Activated naive CD4-positive, alpha-beta T cell treated with anti-CD3 and anti-CD28 coated beads, Interleukin-2, amount 50 U/mL, for 24 hours (primary cell): ENCODE data around the gene LRRK2.
"Not testable (repeated sequence)": the region's sequence is repeated elsewhere in the genome, so short reads cannot be mapped to it uniquely, and the experiment has no call there.

Experiments
- H3K27ac Mint-ChIP-seq: one replicate; pipeline ENCODE4 v1.8.0; 2021; ENCODE audit warnings: mild to moderate bottlenecking, mixed read lengths
- H3K27me3 Mint-ChIP-seq: one replicate; pipeline ENCODE4 v1.8.0; 2021; ENCODE audit warnings: mixed read lengths
- H3K36me3 Mint-ChIP-seq: one replicate; pipeline ENCODE4 v1.8.0; 2021; ENCODE audit warnings: mixed read lengths
- H3K4me1 Mint-ChIP-seq: one replicate; pipeline ENCODE4 v1.8.0; 2021; ENCODE audit warnings: mixed read lengths
- H3K4me3 Mint-ChIP-seq: one replicate; pipeline ENCODE4 v1.8.0; 2021; ENCODE audit warnings: mild to moderate bottlenecking, mixed read lengths
- H3K9me3 Mint-ChIP-seq: one replicate; pipeline ENCODE4 v1.8.0; 2021; ENCODE audit warnings: mixed read lengths

Gene LRRK2

DNA sequence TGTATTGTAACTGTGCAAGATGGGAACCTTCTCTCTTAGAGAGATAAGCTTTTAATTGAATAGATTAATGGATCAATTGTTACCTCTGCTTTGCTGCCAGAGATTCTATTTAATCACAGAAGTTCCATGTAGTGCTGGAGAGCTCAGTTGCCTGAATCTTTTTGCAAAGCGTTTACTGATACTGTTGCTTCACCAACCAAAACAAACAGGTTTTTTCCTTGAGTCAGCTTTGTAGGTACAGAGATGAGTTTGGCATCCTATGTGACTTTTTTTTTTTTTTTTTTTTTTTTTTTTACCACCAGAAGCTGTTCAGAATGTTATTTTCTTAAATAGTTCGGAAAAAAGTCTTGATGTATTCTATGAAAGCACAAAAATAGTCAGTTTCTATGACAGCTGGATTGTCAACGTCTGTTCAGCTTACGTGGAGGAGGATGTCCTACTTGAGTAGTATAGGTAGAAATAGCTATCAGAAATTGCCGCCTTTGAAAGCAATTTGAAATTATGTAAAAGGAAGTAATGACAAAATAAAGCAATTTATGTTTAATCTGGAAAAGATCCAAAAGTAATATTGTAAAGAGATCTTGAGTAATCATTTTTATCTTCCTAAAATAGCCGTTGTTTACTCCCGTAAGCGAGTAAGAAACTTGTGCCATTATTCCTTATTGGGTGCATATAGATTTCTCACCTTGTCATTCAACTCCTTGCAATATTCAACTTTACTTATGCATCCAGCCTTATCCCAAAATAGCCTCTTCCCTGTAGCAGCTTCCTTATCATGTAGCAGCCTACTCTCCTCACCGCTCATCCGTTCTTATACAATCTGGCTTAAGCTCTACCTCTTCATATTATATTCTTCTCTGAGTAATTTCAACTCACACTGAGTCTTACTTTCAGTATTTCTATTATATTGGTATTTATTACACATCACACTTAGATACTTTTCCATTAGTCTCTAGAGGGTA, 5.2 kb downstream of the LRRK2 start:
- Mint-ChIP-seq H3K27me3 (peaks cover 26% of the 10 kb centered on the region), H3K4me3 (no peak overlapping the region), H3K9me3 (peaks cover 4% of the 10 kb centered on the region), H3K27ac (no peak overlapping the region), H3K36me3 (no peaks in the 10 kb centered on the region), H3K4me1 (peaks cover 8% of the 10 kb centered on the region)

DNA sequence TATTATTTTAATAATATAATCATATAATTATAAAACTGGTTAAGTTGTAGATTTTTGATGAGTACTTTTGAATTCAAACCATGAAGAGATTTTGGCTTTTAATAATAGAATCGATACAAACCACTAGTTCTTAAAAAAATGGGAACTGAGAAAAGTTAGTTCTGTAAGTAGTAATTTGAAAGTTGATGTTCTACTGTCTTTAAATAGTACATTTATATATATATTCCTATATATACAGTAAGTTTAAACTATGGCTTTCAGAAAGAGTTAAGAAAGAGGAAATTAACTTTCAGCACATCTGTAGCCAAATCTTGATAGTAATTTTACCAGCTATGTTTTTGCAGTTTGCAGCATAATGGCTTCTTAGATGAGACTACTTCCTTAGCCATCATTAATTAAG, 7.8 kb downstream of the LRRK2 start:
- Mint-ChIP-seq H3K27ac (no peak overlapping the region), H3K4me3 (no peak overlapping the region), H3K27me3 (peaks cover 12% of the 10 kb centered on the region), H3K36me3 (no peaks in the 10 kb centered on the region), H3K9me3 (no peaks in the 10 kb centered on the region), H3K4me1 (no peaks in the 10 kb centered on the region)

DNA sequence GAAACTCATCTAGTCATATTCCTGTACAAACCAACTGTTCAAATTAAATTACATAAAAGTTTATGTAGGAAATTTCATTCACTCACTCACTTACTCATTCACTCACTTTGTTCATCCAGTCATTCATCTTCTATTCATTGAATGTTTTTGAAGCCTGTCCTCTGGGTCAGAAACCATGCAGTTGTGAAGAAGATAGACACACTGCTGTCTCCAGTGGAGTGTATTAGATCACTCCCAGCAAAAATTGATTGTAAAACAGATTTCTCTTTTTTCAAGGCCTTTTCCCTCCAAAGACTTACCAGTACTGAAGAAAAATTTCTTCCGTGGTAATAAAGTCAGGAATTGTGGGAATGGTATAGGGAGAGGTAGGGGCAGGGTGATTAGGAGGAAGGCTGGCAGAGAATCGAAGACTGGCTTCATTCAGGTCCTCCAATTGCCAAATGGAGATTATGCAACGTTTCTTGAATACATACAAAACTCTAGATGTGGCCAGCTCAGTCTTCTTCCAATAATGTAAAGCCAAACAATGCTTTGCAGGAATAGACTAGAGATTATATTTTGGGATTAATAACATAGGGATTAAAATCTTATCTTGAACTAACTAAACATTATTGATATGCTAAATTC, 9.1 kb downstream of the LRRK2 start:
- H3K27ac Mint-ChIP-seq, result no peak overlapping the region
- H3K36me3 Mint-ChIP-seq, result no peaks in the 10 kb centered on the region
- no peaks in the 10 kb centered on the region for H3K4me1 Mint-ChIP-seq
- no peak overlapping the region for H3K4me3 Mint-ChIP-seq
- no peaks in the 10 kb centered on the region for H3K9me3 Mint-ChIP-seq
- peaks cover 6% of the 10 kb centered on the region for H3K27me3 Mint-ChIP-seq

DNA sequence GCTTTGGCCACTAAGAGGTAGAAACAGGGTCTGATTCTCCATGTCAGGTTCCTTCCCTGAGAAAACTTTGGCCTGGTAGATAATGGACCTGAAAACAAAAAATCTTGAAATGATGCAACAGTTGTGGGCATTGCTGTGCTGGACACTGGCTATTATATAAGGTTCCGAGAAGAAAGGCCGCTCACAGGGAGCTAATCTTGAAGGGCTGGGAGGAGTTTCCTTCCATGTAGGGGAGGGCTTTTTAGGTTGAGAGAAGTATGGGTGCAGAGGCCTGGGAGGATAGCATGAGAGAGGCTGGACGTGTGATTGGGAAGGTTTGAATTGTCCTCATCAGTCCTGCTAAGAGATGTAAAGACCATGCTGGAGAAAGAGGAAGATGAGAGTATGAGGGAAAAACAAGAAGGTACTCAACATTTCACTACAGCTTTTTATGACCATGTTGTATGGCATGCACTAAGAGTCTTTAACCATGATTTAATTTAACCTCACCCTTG, 11.6 kb downstream of the LRRK2 start:
- no peaks in the 10 kb centered on the region for H3K4me1 Mint-ChIP-seq
- no peak overlapping the region for H3K4me3 Mint-ChIP-seq
- no peaks in the 10 kb centered on the region for H3K9me3 Mint-ChIP-seq
- peaks cover 5% of the 10 kb centered on the region for H3K27me3 Mint-ChIP-seq
- no peak overlapping the region for H3K27ac Mint-ChIP-seq
- no peaks in the 10 kb centered on the region for H3K36me3 Mint-ChIP-seq

DNA sequence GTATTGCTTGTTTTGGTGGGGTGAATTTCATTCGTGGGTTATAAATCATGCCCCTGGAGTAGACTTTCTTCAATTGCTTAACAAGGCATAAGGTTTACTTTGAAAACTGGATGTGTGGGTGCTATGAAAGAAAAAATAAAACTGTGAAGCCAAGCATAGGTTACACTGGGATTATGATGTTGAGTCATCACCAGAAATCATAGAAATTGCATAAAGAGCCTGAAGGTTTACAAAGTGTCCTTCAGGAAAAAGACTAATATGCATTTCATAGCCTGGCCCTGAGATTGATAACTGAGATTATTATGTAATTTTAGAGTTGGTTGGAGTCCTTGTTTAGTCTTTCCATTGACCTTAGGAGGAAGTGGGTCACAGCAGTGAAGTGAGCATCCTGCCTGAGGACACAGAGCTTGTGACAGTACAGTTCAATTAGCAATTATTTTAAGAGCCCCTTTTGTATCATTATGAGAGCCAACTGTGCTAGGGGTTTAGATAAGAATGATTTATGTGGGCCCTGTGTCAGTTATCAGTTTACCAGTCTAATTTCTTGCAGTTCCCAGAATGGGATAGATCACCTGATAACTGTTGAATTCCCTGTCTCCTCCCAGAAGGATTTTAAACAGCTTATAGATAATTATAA, 13.6 kb downstream of the LRRK2 start:
- Mint-ChIP-seq H3K4me1 (no peaks in the 10 kb centered on the region), H3K36me3 (no peaks in the 10 kb centered on the region), H3K4me3 (no peak overlapping the region), H3K27me3 (peaks cover 2% of the 10 kb centered on the region), H3K9me3 (no peaks in the 10 kb centered on the region), H3K27ac (no peak overlapping the region)

DNA sequence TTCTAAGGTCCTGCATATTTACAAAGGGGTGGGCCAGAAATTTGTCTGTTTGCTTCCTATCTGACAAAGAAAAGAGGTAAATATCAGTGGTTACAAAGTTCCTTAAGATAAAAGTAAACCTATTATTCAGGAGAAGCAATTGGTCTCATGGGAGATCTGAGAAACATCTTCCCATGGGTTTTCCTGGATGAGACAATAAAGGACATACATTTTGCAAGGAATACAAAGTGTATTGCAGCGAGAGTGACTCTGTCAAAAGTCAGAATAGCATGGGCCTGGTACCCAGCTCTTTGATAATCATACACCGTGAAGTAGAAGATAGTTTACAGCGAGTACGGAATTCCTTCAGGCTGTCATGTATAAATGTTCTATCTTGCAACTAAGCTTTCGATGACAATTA, 14.2 kb downstream of the LRRK2 start:
- Mint-ChIP-seq H3K27ac (no peak overlapping the region), H3K36me3 (no peaks in the 10 kb centered on the region), H3K4me3 (no peak overlapping the region), H3K4me1 (no peaks in the 10 kb centered on the region), H3K27me3 (peaks cover 1% of the 10 kb centered on the region), H3K9me3 (no peaks in the 10 kb centered on the region)

DNA sequence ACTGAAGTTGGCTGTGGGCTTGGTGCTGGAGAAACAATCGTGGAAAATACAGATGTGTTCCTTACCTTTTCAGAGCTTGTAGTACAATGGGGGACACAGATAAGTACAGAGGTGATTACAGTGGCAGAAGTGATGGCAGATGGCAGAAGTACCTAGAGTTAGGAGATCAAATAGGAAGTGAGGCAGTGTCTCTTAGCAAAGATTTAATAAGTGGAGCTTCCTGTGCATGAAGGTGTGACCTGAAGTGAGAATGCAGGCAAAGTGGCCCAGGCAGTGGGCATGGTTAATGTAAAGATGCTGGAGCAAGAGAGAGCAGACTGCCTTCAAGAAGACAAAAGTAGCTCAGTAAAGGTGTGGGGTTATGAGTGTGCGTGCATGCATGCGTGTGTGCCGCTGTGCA, 16.0 kb downstream of the LRRK2 start:
- no peak overlapping the region for H3K4me3 Mint-ChIP-seq

DNA sequence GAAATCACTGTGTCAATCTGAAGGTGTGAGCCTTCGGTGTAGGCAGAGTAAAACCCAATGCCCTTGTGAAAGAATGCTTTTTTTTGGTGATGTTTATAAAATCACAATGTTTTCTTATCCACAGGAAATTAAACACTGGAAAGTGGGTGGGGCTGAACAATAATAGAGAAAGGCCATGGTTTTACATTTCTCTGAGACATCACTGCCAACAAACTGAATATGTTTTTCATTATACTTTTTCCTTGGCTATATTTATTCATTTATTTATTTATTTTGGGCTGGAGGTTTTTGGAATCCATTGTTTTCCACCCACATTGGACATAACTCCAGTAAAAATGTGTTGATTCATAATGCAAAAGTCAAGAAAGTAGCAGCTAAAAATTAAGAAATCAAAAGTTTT, 16.9 kb downstream of the LRRK2 start:
- H3K4me1 Mint-ChIP-seq, result no peaks in the 10 kb centered on the region
- H3K36me3 Mint-ChIP-seq, result no peaks in the 10 kb centered on the region
- no peak overlapping the region for H3K4me3 Mint-ChIP-seq
- peaks cover 1% of the 10 kb centered on the region for H3K27me3 Mint-ChIP-seq
- no peak overlapping the region for H3K27ac Mint-ChIP-seq
- no peaks in the 10 kb centered on the region for H3K9me3 Mint-ChIP-seq

More for the DNA sequence above, 16.0 kb downstream of the LRRK2 start:
- Mint-ChIP-seq H3K27me3 (peaks cover 1% of the 10 kb centered on the region), H3K4me1 (no peaks in the 10 kb centered on the region), H3K27ac (no peak overlapping the region), H3K36me3 (no peaks in the 10 kb centered on the region), H3K9me3 (no peaks in the 10 kb centered on the region)

DNA sequence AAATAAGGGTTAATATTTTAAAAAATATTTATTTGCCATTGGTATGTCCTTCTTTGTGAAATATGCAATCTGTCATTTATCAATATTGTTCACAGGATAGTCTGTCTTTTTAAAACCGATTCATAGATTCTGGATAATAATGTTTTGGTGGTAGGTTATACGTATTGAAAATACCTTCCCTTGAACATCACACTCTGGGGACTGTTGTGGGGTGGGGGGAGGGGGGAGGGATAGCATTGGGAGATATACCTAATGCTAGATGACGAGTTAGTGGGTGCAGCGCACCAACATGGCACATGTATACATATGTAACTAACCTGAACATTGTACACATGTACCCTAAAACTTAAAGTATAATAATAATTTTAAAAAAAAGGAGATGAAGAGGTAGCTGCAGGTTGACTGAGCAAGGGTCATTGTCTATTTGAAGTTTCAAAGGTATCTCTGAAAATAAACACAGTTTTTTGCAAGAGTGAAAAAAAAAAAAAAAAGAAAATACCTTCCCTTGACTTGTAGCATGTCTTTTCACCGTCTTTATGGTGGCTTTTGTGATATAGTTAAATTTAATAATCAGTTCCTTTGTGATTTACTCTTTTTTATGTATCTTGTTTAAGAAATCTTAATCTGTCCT, 19.8 kb downstream of the LRRK2 start:
- not testable (repeated sequence) for H3K27ac Mint-ChIP-seq, H3K4me3 Mint-ChIP-seq, H3K27me3 Mint-ChIP-seq, H3K4me1 Mint-ChIP-seq, H3K9me3 Mint-ChIP-seq, H3K36me3 Mint-ChIP-seq

DNA sequence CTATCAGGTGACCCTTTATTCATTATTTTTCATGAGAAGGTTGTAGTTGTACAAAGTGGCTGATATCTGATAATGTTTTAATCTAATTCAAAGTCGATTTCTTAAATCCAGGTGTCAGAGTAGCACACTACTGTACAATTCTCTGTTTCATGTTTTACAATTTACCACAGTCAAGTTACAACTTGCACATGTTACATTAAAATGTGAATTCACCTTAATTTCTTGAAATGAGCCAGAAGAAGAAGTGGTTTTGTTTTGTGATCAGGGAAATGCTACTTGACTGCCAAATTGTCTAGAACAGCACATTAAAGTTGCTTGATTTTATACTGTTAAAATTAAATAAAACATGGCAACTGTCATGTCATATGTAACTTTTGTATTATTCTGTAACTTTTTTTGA, 23.2 kb downstream of the LRRK2 start:
- Mint-ChIP-seq H3K9me3 (no peaks in the 10 kb centered on the region), H3K27ac (no peak overlapping the region), H3K4me1 (no peaks in the 10 kb centered on the region), H3K4me3 (no peak overlapping the region), H3K27me3 (peaks cover 2% of the 10 kb centered on the region), H3K36me3 (no peaks in the 10 kb centered on the region)

DNA sequence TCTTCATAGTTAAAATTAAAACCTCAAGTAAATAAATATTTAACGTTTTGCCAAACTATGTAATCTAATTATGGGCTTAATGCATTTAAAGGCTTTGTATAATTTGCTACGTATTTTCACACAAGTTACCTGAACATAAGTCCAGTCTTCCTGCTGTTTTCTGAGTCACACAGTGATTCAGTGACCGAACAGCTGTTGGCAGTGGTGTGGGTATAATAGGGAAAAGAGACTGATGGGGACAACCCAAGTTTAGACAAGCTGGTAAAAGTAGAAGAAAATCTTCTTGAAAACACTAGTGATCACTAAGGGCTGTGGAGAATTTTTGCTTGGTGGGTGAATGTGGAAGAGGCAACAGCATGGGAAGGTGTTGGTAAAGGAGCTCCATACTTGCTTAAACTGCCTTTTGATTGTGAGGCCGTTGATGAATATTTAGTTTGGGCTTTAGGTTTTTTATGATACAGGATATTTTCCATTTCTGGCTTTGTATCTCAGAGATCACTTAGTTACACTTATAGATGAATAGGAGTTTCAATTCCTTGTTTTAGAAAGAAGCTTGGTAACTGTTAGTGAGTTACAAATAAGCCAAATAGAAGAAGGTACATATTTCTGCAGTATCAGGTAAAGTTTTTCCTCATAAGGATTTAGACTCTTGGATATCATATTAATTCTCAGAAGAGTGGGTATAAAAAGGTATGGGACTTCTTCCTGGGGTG, 23.9 kb downstream of the LRRK2 start:
- Mint-ChIP-seq H3K27ac (no peak overlapping the region), H3K27me3 (peaks cover 2% of the 10 kb centered on the region), H3K9me3 (no peaks in the 10 kb centered on the region), H3K36me3 (no peaks in the 10 kb centered on the region), H3K4me3 (no peak overlapping the region), H3K4me1 (no peaks in the 10 kb centered on the region)

DNA sequence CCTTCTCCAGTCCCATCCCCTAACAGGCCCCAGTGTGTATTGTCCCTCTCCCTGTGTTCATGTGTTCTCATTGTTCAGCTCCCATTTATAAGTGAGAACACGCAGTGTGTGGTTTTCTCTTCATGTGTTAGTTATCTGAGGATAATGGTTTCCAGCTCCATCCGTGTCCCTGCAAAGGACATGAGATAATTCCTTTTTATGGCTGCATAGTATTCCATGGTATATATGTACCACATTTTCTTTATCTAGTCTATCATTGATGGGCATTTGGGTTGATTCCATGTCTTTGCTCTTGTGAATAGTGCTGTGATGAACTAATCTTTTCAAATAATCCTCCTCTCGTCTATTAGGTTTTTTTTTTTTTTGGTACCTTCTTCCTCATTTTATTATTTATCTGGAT, 25.9 kb downstream of the LRRK2 start:
- not testable (repeated sequence) for H3K27ac Mint-ChIP-seq, H3K36me3 Mint-ChIP-seq, H3K9me3 Mint-ChIP-seq, H3K4me1 Mint-ChIP-seq, H3K4me3 Mint-ChIP-seq, H3K27me3 Mint-ChIP-seq

DNA sequence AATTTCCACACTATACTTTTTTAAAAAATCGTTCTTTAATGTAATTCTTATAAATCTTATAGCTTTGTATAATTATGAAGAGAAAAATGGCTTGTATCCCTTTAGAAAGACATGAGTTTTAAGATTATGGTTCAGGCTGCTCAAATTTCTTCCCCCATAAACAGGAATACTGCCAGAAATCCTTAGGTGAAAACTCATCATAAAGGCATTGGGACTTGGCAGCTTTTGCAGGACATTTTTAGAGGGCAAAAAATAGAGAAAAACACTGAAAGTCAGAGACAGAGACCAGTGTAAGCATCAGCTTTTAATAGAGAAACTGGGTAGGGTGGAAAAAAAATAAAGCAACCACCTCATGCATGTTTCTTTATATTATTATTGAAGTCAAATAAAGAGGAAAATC, 29.1 kb downstream of the LRRK2 start:
- Mint-ChIP-seq H3K27me3 (no peaks in the 10 kb centered on the region), H3K4me1 (no peaks in the 10 kb centered on the region), H3K36me3 (no peaks in the 10 kb centered on the region), H3K9me3 (no peaks in the 10 kb centered on the region), H3K27ac (no peak overlapping the region), H3K4me3 (no peak overlapping the region)

DNA sequence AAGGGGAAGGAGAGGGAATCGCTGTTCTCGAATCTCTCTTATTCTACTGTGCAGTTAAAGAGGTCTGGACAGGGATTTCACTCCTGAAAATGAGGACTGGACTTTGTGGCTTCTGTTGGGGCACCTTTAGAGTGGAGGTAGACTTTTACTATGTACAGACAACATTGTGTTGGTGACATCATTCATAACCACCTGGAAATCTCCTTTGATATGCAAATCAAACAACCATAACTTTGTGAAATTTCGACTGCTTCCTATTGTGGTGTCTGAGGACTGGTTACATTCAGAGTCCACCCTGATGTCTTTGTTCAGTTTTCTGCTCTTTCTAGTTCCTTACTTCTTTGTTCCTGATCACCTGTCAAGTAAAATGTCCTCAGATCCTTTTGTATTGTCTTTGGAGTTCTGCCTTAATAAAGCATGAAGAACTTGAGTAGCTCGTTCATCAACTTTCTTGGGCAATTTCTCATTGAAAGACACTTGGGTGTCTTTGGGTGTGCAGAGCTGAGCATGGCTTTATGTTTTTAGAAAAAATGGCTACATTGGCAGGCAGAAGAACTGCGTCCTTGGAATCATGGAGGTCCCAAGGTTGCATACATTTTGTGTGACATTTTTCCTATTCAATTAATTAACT, 29.8 kb downstream of the LRRK2 start:
- H3K4me1 Mint-ChIP-seq, result no peaks in the 10 kb centered on the region
- no peak overlapping the region for H3K4me3 Mint-ChIP-seq
- H3K36me3 Mint-ChIP-seq, result no peaks in the 10 kb centered on the region
- no peaks in the 10 kb centered on the region for H3K9me3 Mint-ChIP-seq
- no peaks in the 10 kb centered on the region for H3K27me3 Mint-ChIP-seq
- H3K27ac Mint-ChIP-seq, result no peak overlapping the region

DNA sequence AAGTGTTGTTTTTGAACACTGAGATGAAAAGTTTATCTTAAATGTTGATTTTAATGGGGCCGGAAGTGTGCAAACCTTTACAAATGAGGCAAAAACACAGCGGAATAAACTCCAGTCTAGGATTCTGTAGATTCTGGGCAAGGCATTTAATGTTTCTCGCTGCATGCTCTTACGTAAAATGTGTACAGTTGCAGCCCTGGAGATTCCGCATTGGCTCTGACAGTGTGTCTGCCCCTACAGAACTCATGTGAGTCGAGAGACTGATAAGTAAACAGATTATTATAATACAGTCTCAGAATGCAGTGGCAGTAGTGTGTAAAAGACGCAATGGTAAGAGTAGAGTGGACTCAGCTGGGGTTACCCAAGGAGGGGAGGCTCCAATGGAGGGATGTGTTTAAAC, 33.6 kb downstream of the LRRK2 start:
- Mint-ChIP-seq H3K36me3 (no peaks in the 10 kb centered on the region), H3K9me3 (peaks cover 4% of the 10 kb centered on the region), H3K4me3 (no peak overlapping the region), H3K27ac (no peak overlapping the region), H3K4me1 (no peaks in the 10 kb centered on the region), H3K27me3 (no peaks in the 10 kb centered on the region)
